Natural killer cell treated with Interleukin-12 subunit alpha and Interleukin-12 subunit beta and Interleukin-15 and Interleukin-18, amount 100 ng/mL, for 72 hours (primary cell): ENCODE data around the gene NUMB. TPM values are rescaled to one million over a fixed set of nuclear protein-coding genes. Genes with fewer than 3 reads are reported as not detected.

Source experiments
- ATAC-seq, 2 donors: fragments of 150-1000 bp; cut with Tn5 transposase in 1 of 2; sonication (Bioruptor Pico), chemical (Tn5 transposase) in 1 of 2; 2 replicates each; pipeline ENCODE4 v1.10.0; 2021
- DNase-seq: peaks from one replicate; pipeline ENCODE4 v3.0.0; 2022; ENCODE audit warnings: low spot score
- H3K27ac Mint-ChIP-seq, 2 donors: 1 replicate in 1 of 2; 2 replicates in 1 of 2; pipeline ENCODE4 v1.8.0; 2022; ENCODE audit warnings: mixed read lengths in 2 of 2, mild to moderate bottlenecking in 1 of 2, moderate library complexity in 1 of 2
- H3K27me3 Mint-ChIP-seq, 2 donors: 1 replicate in 1 of 2; 2 replicates in 1 of 2; pipeline ENCODE4 v1.8.0; 2022; ENCODE audit warnings: mixed read lengths in 2 of 2
- H3K36me3 Mint-ChIP-seq: one replicate; pipeline ENCODE4 v1.8.0; 2022; ENCODE audit warnings: mixed read lengths
- H3K4me1 Mint-ChIP-seq, 2 donors: 1 replicate in 1 of 2; 2 replicates in 1 of 2; pipeline ENCODE4 v1.8.0; 2022; ENCODE audit warnings: low read depth in 2 of 2, mixed read lengths in 2 of 2, mild to moderate bottlenecking in 1 of 2
- H3K4me3 Mint-ChIP-seq: one replicate; pipeline ENCODE4 v1.8.0; 2022; ENCODE audit warnings: mixed read lengths
- H3K9me3 Mint-ChIP-seq: 2 replicates; pipeline ENCODE4 v1.8.0; 2022; ENCODE audit warnings: mixed read lengths
- total RNA-seq, 2 donors: library from RNA; stranded (reverse); gene quantifications; one replicate each; pipeline ENCODE4 v1.2.3, GENCODE V29; 2022

Gene NUMB
- total RNA-seq, 2 donors from 2014 or later: 77.1 to 88.7 TPM

DNA sequence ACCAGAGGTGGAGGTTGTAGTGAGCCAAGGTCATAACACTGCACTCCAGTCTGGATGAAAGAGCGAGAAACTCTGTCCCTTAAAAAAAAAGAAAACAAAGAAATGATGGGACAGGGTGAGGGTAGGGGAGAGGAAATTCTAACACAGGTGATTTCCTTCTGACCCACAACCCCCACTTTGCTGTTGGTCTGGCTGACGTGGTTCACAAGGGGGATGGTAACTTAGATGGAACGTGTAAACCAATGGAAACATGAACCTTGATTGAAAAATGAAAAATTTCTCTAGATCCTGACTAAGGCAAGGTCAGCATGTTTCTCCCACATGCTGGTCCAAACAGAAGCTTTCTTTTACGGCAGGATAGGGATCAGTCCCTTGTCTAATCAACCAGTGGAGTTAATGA is 16.6 kb upstream of the NUMB start:
- Mint-ChIP-seq H3K9me3 (no peaks in the 10 kb centered on the region), H3K27ac (peak overlapping the region in 1 of 2 donors; percentile 9), H3K4me3 (no peak overlapping the region), H3K4me1 (peaks cover 0 to 3% of the 10 kb centered on the region in 2 donors), H3K36me3 (no peaks in the 10 kb centered on the region), H3K27me3 (no peaks in the 10 kb centered on the region)
- DNase-seq (no peak), ATAC-seq (no peak)

DNA sequence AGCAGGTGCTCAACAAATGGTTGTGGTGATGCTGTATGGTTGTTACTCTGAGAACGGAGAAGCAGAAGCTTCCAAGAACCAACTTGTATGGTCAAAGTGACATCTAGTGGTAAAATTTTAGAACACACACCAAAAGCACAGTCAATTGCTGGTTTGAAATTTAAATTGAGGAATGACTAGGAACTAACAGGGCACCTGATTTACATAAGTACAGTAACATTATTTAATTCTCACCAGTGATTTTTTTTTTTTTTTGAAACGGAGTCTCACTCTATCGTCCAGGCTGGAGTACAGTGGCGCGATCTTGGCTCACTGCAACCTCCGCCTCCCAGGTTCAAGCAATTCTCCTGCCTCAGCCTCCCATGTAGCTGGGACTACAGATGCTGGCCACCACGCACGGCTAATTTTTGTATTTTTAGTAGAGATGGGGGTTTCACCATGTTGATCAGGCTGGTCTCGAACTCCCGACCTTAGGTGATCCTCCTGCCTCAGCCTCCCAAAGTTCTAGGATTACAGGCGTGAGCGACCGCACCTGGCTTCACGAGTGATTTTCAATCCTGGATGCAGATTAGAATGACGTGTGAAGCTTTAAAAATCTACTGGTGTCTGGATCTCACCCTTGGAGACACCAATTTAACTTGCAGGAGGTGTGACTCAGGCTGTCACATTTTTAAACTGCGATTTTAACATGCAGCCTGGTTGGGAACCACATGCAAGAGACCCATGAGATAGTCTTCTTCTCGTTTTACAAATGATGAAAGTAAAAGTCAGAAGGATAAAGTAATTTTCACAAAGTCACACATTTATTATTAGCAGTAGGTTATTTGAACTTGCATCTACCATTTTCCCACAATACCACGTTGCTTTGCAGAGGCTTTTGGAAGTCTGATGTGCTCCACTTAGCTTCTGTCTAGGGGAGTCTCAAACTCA is 14.1 kb upstream of the NUMB start:
- no peak for DNase-seq

DNA sequence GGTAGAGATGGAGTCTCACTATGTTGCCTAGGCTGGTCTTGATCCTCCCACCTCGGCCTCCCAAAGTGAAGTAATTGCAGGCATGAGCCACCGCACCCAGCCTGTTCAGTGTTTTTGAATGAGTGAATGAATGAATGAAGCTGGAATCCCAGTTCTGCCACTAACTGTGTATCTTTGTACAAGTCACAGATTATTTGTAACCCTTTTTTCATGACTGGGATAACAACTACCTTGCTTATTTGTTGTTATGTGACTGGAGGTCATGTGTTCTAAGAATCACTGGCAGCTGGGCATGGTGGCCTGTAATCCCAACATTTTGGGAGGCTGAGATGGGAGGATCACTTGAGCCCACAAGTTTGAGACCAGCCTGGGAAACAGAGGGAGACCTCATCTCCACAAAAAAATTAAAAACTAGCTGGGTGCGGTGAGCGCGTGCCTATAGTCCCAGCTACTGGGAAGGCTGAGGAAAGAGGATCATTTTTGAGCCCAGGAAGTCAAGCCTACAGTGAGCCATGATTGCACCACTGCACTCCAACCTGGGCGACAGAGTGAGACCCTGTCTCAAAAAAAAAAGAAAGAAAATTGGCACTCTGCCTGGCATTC is 13.3 kb upstream of the NUMB start:
- Mint-ChIP-seq H3K9me3 (no peaks in the 10 kb centered on the region), H3K4me1 (peaks cover 11% of the 10 kb centered on the region in 2 donors), H3K27me3 (no peaks in the 10 kb centered on the region), H3K27ac (no peak overlapping the region), H3K4me3 (no peak overlapping the region), H3K36me3 (no peaks in the 10 kb centered on the region)
- no peak for ATAC-seq
- no peak for DNase-seq

More for the DNA sequence above, 14.1 kb upstream of the NUMB start:
- no peak overlapping the region for H3K27ac Mint-ChIP-seq
- H3K27me3 Mint-ChIP-seq: no peaks in the 10 kb centered on the region
- H3K9me3 Mint-ChIP-seq: no peaks in the 10 kb centered on the region
- no peak overlapping the region for H3K4me3 Mint-ChIP-seq
- H3K36me3 Mint-ChIP-seq: no peaks in the 10 kb centered on the region
- H3K4me1 Mint-ChIP-seq: peaks cover 6 to 8% of the 10 kb centered on the region in 2 donors
- ATAC-seq: peak; percentile 58 to 68

DNA sequence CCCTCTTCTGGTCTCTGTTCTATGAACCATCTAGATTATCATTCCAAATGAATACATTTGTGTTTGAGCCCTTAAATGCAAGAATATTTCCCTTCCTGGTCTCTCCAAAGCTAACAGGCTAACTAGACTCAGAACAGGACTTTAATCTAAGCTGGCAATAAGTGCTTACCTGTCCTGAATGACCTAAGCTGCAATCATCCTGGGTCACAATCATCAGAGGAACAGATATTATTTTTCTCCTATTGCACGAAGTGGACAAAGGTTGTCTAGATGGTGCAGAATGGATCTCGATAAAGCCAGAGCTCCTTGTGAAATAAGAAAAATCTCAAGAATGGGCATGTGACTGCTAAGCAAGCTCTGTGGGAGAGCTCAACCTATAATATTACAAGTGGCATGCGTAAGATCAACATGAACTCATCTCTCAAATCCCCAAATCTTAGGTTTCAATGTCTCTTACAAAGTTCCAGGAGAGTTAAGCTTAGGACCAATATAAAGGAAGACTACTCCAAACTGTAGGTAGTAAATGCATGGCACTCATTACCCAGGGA is 10.6 kb upstream of the NUMB start:
- Mint-ChIP-seq H3K27me3 (no peaks in the 10 kb centered on the region), H3K9me3 (no peaks in the 10 kb centered on the region), H3K4me3 (no peak overlapping the region), H3K27ac (peak overlapping the region in 1 of 2 donors; percentile 17), H3K4me1 (peaks cover 28 to 30% of the 10 kb centered on the region in 2 donors), H3K36me3 (no peaks in the 10 kb centered on the region)
- DNase-seq (no peak), ATAC-seq (no peak)

DNA sequence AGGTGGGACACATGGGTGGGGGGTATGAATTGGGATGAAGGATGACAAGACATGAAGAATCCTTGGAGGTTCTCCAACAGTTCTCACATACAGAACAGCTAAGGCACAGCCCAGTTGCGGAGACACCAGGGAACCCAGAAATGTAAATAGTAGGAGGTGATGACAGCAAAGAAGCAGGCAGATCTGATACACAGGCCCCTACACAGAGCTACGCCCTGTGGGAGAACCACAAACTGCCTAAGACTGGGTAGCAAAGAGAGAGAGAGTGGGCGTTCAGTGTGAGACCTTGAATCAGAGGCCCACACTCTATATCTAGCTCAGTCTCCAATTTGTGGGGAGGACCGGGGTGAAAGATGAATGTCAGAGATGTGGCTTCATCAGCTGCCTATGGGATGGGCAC is 9.5 kb upstream of the NUMB start:
- Mint-ChIP-seq H3K4me3 (no peak overlapping the region), H3K9me3 (no peaks in the 10 kb centered on the region), H3K36me3 (no peaks in the 10 kb centered on the region), H3K27me3 (no peaks in the 10 kb centered on the region), H3K27ac (peak overlapping the region; percentile 70 to 76), H3K4me1 (peaks cover 37 to 41% of the 10 kb centered on the region in 2 donors)
- DNase-seq (no peak), ATAC-seq (peak in 1 of 2 donors; percentile 37)

DNA sequence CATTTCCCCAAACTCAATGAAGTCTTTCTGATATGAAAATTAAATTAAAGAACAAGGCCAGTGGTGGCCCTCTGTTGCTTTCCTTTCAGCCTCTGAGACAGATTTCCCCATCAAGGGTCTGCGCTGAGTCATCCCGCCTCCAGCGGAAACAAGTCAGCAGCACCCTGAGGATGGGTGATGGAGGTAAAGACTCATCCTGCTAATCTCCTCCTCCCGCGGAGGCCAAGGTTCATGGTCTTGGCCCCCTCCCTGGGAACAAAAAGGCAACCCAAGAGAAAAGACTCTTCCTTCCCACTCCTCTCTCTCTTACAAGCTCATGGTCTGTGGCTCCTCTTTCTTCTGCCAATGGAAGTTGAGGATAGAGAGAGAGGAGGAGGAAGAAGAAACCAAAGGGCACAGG is 9.0 kb upstream of the NUMB start:
- Mint-ChIP-seq H3K36me3 (no peaks in the 10 kb centered on the region), H3K27ac (peak overlapping the region; percentile 70 to 76), H3K9me3 (no peaks in the 10 kb centered on the region), H3K4me3 (peak overlapping the region; percentile 39), H3K4me1 (peaks cover 40 to 44% of the 10 kb centered on the region in 2 donors), H3K27me3 (no peaks in the 10 kb centered on the region)
- DNase-seq (no peak), ATAC-seq (peak in 1 of 2 donors; percentile 49)

DNA sequence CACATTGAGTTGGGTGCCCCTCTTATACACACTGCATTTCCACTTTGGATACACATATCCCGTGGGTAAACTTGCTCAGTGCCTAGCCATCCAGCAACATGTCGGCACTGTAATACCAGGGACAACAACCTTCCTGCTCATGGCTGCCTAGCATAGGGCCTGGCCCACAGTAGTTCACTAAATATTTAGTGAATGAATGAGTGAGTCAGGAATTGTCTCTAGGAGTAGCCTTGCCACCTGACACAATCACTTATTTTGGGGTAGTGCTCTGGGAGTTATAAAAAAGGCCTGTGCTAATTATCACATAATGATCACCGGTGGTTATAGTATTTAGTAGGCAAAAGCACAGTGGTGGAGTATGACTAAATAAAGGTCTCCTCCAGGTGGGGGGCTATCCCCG is 8.5 kb upstream of the NUMB start:
- peak overlapping the region; percentile 70 to 76 for H3K27ac Mint-ChIP-seq
- H3K4me3 Mint-ChIP-seq: peak overlapping the region; percentile 39
- H3K27me3 Mint-ChIP-seq: no peaks in the 10 kb centered on the region
- no peaks in the 10 kb centered on the region for H3K36me3 Mint-ChIP-seq
- peaks cover 42 to 49% of the 10 kb centered on the region in 2 donors for H3K4me1 Mint-ChIP-seq
- H3K9me3 Mint-ChIP-seq: no peaks in the 10 kb centered on the region
- DNase-seq (no peak), ATAC-seq (no peak)

DNA sequence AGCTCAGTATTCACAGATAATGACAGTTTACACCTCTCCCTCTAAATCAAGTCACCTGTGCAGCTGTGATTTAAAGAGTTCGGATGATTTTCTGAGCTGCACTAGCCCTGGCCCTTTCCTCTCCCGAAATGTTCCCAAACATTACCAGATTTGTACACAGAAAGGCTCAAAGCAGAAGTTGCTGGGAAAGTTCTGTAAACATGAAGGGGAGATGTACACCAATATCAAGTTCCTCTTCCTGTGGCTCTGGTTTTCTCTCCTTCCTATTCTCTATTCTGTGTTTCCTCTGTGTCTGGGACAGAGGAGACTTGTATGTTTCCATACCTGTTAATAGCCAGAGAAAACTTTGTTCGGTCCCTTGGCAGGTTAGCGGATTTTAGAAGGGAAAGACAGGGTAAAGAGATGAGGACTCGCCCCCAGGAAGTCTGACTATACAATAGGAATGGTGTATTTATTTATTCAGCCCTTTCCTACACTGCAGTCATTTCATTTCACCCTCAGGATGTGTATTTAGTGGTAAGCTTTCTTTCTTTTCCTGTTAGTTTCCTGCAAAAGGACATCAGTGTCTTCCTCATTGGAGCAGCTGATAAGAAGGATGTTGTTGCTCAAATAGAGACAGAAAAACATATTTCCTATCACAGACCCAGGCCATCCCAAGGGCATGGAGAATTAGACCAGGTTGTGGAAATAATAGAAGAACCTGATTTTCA is 7.6 kb upstream of the NUMB start:
- H3K27me3 Mint-ChIP-seq: no peaks in the 10 kb centered on the region
- peak overlapping the region; percentile 45 for H3K4me3 Mint-ChIP-seq
- ATAC-seq: no peak
- H3K36me3 Mint-ChIP-seq: no peaks in the 10 kb centered on the region
- no peaks in the 10 kb centered on the region for H3K9me3 Mint-ChIP-seq
- peak overlapping the region; percentile 70 to 76 for H3K27ac Mint-ChIP-seq
- peaks cover 48 to 54% of the 10 kb centered on the region in 2 donors for H3K4me1 Mint-ChIP-seq
- no peak for DNase-seq

DNA sequence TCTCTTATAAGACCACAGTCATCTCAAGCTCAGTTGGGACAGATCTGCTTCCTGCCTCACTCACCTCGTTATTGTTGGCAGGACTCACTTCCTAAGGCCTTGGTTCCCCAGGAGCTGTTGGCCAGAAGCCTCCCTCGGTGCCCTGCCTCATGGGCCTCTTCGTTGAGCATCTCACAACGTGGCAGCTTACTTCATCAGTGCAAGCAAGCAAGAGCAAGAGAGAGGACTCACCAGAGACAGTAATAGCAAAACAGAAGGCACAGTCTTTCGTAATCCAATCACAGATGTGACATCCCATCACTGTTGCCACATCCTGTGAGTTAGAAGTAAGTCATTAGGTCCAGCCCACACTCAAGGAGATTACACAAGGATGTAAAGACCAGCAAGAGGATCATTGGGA is 5.1 kb upstream of the NUMB start:
- H3K4me3 Mint-ChIP-seq: peak overlapping the region; percentile 88
- H3K36me3 Mint-ChIP-seq: peaks cover 3% of the 10 kb centered on the region
- ATAC-seq: peak; percentile 81 to 88
- peak; percentile 86 for DNase-seq
- peaks cover 61 to 72% of the 10 kb centered on the region in 2 donors for H3K4me1 Mint-ChIP-seq
- H3K27ac Mint-ChIP-seq: peak overlapping the region; percentile 95 to 96
- peaks cover 0 to 2% of the 10 kb centered on the region in 2 donors for H3K27me3 Mint-ChIP-seq
- H3K9me3 Mint-ChIP-seq: no peaks in the 10 kb centered on the region

DNA sequence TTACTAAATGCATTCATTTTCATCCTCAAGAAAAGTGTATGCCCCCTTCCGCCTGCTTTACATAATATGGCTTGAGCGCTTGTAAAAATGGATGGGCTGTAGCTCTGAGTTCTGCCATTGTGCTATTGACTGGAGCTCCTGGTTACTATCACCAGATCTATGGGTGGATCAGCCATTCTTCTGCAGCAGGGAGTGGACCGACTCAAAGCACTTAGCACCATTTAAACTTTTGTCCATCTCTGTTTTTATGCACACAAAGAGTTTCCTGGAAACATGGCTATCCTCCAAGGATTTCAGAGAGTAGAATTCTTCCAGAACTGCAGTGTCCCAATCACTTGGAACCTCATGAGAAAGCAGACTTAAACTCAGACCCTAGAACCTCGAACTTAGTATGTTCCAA is 4.5 kb upstream of the NUMB start:
- Mint-ChIP-seq H3K4me1 (peaks cover 61 to 72% of the 10 kb centered on the region in 2 donors), H3K27ac (peak overlapping the region; percentile 95 to 96), H3K4me3 (peak overlapping the region; percentile 88)

DNA sequence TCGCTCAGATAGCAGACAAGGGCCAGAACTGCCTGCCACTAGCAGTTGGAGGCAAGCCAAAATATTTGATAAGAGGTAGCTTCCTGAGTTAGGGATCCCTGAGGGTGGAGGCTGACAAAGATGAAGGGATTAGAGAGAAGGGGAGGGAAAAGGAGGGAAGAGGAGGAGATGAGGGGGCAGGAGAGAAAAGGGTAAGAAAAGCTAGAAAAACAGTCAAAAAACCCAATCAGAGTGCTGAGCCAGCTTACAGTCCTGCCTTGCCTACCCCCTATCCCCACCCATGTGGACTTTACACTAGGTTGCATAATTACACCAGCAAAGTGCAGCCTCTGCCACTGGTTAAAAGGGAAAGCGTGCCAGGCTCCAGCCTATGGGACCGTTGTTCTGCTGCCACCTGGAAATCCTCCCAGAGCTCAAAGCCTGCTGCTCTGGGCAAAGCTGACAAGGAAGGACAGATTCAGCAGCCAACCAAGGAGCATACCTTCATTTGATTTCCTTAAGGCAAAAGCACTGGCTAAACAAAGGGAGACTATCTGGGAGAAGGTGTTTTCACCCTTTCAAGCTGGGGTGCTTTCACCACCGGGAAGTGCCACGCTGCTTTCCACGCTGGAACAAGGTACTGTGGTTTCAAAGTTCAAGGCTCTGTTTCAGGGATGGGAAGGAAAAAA is 3.8 kb upstream of the NUMB start:
- Mint-ChIP-seq H3K27me3 (peaks cover 0 to 2% of the 10 kb centered on the region in 2 donors), H3K4me3 (peak overlapping the region; percentile 50), H3K9me3 (no peaks in the 10 kb centered on the region), H3K4me1 (peaks cover 60 to 71% of the 10 kb centered on the region in 2 donors), H3K27ac (peak overlapping the region; percentile 95 to 96), H3K36me3 (peaks cover 7% of the 10 kb centered on the region)
- no peak for DNase-seq
- ATAC-seq: no peak

More for the DNA sequence above, 4.5 kb upstream of the NUMB start:
- ATAC-seq: no peak
- H3K9me3 Mint-ChIP-seq: no peaks in the 10 kb centered on the region
- DNase-seq: no peak
- peaks cover 0 to 2% of the 10 kb centered on the region in 2 donors for H3K27me3 Mint-ChIP-seq
- peaks cover 7% of the 10 kb centered on the region for H3K36me3 Mint-ChIP-seq

DNA sequence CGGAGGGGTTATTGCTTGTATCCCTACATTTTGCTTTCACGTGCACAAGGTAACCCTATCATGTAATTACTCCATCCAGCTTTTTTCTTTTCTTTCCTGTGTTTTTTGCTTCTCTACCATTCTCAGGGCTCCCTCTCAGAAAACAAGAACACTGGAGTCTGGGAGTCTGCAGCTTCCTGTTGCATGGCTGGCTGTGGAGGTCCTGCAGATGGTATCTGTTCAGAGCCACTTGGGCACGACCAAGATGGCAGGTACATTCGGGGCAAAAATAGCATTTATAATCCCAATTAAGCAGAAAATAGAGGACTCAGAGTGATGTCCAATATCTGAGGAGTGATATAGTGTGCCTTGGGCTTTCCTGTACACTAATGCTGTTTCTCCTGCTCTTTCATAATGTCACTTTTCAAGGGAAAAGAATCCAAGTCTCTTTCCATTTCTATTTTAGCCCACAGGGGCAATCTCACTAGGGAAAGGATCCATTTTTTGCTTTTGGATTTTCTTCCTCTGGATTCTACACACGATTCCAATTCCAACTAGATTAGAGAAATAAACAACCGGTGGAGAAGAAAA is 3.2 kb upstream of the NUMB start:
- no peak for DNase-seq
- H3K27me3 Mint-ChIP-seq: peaks cover 0 to 2% of the 10 kb centered on the region in 2 donors
- H3K9me3 Mint-ChIP-seq: no peaks in the 10 kb centered on the region
- no peak overlapping the region for H3K4me3 Mint-ChIP-seq
- H3K4me1 Mint-ChIP-seq: peaks cover 65 to 74% of the 10 kb centered on the region in 2 donors
- peak overlapping the region; percentile 95 to 96 for H3K27ac Mint-ChIP-seq
- no peak for ATAC-seq
- H3K36me3 Mint-ChIP-seq: peaks cover 7% of the 10 kb centered on the region

DNA sequence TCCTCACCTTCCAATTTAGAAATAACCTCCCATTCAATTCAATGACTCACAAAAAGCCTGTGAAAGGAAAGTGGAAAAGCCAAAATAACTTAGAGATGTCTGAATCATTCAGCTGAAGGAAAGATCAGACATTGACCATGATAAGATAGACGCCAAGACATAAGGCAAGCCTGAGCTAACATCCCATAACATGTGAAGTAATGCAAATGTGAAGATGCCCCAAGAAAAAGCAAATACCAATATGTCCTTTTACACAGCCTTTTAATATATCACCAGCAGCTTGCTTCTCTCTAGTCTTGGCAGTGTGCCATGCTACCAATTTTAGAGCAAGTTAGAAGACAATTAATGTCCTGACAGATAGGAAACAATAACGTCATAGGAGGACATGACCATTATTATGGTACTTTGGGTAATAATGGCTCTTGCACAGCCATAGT is 2.4 kb upstream of the NUMB start:
- H3K36me3 Mint-ChIP-seq: peaks cover 7% of the 10 kb centered on the region
- H3K27me3 Mint-ChIP-seq: peaks cover 0 to 2% of the 10 kb centered on the region in 2 donors
- H3K4me3 Mint-ChIP-seq: no peak overlapping the region
- H3K4me1 Mint-ChIP-seq: peaks cover 59 to 67% of the 10 kb centered on the region in 2 donors
- DNase-seq (no peak), ATAC-seq (no peak)
- H3K27ac Mint-ChIP-seq: peak overlapping the region; percentile 9 to 69
- no peaks in the 10 kb centered on the region for H3K9me3 Mint-ChIP-seq
